NCI-H1417 treated with DMSO at 0.1 percent for 48 hours (cell line): ENCODE results near the gene MEMO1.
"Not testable (repeated sequence)": the region's sequence is repeated elsewhere in the genome, so short reads cannot be mapped to it uniquely, and the experiment has no call there.

Experiments
- DNase-seq: peaks from one replicate; lab custom pipeline; 2025; lab: John Stamatoyannopoulos, UW

MEMO1 gene

DNA sequence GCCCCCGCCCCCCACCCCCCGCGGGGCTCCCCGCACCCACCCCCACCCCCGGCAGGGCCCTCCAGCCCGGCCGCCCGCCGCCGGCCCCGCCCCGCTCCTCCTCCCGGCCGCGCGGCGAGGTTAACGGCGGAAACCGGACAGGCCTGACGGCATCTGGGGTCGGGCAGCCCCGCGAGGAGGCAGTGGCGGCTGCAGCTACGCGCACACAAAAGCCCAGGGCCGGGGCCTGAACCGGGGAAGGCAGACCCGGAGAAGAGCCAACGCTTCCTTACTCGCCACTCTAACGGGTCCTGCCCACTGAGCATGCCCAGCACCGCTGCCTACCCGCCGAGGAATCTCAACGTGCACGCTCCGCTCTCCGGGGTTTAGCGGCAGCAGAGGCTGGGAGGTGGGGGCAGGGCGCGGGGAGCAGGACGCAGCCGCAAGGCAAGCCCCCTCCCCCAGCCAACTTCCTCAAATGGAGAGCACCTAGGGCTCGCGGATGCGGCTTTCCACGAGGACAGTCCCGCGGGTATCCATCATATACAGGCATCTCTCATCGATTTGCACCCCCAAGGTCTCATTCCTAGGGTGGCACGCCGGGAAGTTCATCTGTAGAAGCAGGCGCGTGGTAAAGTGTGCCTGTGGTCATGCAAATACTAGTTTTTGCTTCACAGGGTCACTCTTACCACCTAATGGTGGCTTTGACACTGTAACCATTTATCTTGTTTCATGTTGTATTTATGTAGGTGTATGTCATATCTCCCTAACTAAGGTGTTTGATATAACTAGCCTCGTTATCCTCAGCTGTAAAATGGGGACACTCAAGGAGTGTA is at the start of gene MEMO1:
MEMO1 (minus strand) TSS at position 339 of the 815 bp plus-strand sequence. CDS start 761 bp downstream, outside the sequence.
- peak; percentile 85 for DNase-seq

DNA sequence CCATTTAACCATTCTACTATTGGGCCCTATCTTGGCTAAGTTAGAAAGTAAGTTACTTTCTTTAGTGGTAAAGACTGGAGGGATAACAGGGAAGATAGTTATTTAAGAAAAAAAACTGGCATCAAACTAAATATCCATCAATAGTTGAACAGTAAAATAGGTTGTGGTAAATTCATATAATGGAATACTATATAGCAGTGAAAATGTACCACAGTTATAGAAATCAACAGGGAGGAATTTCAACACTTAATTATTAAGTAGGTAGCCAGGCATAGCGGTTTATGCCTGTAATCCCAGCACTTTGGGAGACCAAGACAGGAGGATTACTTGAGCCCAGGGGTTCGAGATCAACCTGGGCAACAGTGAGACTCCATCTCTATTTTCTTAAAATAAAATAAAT is 49.5 kb upstream of the MEMO1 start:
- no peak for DNase-seq

DNA sequence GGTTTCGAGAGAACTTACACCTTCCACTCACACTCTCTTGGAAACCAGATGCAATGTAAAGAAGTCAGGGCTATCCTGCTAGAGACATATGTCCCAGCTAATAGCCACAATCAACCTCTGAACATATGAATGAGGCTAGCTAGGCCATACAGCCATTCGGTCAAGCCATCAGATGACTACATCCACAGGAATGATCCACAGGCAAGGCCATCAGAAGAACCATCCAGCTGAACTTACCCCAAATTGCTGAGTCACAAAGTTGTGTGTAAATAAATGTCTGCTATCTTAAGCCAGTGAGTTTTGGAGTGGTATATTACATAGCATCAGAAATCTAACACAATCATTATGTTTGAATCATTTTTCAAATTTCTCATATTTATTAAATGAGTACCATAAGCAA is 47.3 kb upstream of the MEMO1 start:
- DNase-seq, result no peak

DNA sequence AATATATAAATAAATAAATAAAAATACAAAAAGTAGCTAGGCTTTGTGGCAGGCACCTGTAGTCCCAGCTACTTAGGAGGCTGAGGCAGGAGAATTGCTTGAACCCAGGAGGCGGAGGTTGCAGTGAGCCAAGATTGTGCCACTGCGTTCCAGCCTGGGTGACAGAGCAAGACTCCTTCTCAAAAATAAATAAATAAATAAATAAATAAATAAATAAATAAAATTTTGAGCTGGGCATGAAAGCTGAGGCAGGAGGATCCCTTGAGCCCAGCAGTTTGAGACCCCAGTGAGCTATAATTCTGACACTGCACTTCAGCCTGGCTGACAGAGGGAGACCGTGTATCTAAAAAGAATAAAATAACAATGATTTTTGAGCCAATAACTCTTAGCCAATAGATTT is 43.8 kb upstream of the MEMO1 start:
- DNase-seq, result not testable (repeated sequence)

DNA sequence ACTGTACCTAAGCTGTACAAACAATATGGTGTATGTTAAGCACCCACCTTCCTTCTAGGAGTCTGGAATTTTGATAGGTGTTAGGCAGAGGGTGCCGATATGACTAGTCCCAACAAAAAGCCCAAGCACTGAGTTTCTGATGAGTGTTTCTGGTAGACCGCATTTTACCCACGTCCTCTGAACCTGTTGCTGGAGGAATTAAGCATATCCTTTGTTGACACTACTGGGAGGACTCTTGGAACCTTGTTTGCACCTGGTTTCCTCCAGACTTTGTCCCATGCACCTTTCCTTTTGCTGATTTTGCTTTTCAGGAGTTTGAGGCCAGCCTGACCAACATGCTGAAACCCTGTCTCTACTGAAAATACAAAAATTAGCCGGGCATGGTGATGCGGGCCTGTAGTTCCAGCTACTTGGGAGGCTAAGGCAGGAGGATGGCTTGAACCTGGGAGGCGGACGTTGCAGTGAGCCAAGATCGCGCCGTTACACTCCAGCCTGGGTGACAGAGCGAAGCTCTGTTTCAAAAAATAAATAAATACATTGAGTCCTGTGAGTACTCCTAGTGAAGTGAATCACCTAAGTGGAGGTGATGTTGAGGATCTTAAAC is 41.1 kb upstream of the MEMO1 start:
- DNase-seq, result no peak

DNA sequence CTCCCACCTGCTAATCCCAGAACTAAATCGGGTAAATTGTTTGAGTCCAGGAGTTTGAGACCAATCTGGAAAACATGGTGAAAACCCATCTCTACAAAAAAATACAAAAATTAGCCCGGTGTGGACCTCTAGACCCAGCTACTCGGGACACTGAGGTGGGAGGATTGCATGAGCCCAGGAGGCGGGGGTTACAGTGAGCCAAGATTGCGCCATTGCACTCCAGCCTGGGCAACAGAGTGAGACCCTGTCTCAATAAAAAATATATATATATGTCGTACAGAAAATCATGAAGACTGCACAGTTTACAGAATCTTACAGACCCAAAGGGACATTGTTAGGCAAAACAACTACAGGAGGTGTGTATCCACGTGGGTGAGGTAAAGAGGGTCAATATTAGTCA is 32.8 kb upstream of the MEMO1 start:
- DNase-seq, result no peak

DNA sequence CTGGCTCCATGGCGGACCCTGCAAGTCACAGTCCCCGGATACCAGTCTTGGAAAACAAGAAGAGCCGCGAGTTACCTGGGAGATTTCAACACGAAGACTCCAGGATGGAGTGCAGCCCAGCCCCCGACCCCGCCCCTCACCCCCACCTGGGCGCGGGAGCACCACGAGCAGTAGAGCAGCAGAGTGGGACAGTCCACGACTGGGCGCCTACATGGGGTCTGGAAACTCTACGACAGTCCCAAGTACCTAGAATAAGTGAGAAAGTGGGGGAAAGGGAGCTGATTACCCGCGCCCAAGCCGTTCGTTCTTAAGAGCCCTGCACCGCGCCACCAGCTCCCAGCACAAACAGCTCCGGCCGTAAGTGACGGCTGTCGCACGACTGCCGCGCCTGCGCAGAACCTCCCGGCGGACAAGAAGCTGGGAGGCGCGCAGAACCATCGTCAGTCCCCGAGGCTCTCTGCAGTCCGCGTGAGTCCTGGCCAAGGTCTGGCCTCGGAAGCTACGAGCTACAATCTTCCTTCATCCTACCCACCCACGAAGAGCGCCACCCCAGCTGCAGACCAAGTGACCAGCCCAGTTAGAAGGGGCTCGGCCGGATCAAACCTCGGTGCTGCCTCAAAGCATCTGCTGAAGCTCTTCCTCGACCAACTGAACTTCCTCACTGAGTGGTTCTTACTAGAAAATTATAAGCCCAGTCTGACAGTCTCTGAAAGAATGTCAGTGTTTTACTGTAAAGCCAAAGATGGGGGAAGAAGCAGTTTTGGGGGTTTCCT is 28.8 kb upstream of the MEMO1 start, which contains the start of gene DPY30:
DPY30 (minus strand) TSS at position 359 of the 773 bp plus-strand sequence; CDS start at position 10, 349 bp downstream.
- peak; percentile 71 for DNase-seq

DNA sequence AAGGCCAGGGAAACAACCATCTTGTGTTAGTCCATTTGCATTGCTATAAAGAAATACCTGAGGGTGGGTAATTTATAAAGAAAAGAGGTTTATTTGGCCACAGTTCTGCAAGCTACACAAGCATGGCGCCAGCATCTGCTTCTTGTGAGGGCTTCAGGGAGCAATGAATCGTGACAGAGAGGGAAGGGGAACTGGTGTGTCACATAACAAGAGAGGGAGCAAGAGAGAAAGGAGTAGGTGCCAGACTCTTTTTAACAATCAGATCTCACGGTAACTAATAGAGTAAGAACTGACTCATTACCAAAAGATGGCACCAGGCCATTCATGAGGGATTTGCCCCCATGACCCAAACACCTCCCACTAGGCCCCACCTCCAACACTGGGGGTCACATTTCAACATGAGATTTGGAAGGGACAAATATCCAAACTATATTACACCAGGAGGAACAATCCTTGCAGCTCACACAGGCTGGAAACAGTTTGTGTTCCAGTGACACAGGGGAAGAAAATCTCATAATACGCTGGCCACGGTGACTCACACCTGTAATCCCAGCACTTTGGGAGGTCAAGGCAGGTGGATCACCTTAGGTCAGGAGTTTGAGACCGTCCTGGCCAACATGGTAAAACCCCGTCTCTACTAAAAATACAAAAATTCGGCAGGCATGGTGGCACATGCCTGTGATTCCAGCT is 23.5 kb upstream of the MEMO1 start:
- not testable (repeated sequence) for DNase-seq

DNA sequence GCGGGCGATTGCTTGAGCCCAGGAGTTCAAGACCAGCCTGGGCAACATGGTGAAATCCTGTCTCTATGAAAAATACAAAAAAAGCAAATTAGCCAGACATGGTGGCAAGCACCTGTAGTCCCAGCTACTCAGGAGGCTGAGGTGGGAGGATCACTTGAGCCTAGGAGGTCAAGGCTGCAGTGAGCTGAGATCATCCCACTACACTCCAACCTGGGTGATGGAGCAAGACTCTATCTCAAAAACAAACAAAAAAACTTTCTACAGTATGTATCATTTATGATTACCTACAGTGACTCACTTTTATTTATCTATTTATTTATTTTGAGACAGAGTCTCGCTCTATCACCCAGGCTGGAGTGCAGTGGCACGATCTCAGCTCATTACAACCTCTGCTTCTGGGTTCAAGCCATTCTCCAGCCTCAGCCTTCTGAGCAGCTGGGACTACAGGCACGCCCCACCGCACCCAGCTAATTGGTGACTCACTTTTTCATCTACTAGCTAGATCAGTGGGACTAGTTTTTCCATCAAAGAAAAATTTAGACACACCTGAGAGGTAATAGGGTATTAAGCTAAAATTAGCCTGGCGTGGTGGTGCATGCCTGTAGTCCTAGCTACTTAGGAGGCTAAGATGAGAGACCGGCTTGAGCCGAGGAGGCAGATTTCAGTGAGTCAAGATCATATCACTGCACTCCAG is 8.1 kb upstream of the MEMO1 start:
- not testable (repeated sequence) for DNase-seq

DNA sequence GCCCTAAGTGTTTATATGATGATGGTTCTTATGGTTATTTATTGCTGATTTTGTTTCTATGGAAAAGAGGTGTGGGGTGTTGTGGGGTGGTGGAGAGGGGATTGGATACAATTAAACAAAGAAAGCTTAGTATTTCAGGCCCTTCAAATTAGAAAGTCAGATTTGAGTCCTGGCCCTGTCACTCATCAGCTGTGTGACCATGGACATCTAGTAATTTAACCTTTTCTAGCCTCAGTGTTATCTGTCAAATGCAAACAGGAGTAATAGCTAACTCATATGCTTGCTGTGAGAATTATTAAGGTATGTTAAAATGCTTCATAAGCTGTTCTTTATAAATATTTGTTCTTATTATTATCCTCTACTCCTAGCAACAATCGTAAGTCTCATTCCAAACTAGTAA is 2.1 kb upstream of the MEMO1 start:
- DNase-seq, result no peak

DNA sequence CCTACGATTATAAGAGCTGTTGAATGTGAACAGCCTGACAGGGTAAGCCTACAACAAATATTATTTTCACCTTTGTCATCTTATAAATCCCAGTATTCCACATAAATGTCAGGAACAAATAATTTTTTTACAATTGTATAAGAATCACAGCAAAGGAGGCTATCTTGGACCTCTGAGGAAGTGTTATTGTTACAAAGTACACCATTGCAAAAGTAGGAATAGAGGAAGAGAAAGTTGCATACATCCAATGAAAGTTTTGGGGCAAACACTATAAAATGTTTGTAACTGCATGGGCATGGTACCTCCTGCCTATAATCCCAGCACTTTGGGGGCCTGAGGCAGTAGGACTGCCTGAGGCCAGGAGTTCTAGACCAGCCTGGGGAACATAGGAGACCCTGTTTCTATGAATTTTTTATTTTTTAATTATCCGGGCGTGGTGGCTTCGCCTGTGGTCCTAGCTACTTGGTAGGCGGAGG is 715 bp upstream of the MEMO1 start:
- no peak for DNase-seq

DNA sequence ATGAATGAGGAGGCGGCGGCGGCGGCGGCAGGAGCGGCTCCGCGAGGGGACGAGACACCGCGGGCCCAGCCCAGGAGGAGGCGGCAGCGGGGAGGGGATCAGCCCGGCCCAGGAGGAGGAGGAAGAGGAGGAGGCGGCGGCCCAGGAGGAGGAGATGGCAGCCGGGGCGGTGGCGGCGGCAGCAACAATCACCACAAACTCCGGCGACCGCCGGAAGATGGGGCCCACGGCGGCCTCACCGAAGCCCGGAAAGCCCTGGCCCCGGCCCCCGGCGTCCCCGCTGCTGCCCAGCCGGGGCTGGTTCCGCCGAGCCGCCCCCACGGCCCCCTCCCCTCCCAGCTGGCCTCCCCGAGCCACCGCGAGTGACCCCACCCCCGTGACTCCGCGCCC is 533 bp downstream of the MEMO1 start:
- not testable (repeated sequence) for DNase-seq

DNA sequence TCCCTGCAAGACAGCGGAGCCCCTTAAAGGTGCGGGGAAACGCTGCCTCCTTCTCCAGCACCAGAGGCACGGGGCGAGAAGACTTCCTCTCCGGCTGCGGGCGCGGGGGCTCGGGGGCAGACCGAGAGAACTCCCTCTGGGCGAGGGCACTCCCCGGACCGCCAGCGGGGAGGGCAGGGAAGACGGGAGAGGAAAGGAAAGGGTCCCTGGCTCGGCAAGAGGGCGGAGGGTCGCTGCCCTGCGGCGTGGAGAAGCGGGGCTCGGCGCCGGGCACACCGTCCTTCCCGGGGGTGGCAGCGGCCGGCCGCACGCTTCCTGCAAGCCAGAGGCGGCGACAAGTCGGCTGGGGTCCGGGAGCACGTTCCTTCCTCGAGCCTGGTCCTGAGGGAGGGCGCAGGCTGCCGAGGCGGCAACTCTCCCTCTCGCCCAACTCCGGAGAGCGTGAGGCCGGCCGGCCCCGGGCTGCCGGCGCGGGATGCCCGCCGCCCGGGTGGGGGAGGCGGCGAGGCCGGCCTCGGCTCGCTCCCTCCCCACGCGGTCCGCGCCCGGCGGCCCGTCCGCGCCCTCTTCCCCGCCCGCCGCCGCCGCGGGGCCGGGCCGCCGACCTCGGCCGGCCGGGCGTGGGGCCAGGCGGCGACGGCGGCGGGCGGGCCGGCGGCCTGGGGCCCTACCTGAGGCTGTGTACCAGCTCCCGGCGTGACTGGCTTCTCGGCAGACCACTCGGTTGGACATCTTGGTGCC is 1.1 kb downstream of the MEMO1 start:
- DNase-seq, result no peak

DNA sequence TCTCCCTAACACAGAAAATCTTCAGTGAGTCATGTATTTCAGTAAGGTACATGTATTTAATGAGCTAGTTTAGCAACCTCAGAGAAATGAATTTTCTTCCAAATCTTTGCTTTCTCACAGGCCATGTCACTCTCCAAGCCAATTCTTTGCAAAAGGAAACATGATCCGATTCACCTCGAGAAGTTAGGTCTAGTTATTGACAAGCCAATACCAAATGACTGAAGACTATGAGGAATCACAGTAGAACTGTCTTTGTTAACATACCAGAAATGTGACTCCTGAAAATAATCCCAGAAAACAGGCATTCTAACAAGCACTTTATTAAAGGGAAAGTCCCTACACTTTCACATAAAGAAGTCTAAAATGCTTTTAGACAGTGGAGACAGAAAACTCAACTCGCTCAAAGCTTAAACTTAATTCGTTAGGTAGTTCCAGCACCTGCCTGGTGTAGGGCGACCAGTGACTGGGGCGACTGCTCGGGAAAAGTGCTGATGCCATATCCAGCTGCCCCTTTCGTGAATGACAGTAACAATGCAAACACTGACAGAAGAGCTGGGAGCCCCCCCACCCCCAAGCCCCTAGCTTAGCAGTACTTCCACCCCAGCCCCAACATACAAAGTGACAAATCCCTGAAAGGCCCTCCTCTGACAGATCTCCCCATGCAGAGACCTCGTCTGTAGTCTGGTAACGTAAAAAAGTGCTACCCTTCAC is 1.8 kb downstream of the MEMO1 start:
- DNase-seq, result no peak

DNA sequence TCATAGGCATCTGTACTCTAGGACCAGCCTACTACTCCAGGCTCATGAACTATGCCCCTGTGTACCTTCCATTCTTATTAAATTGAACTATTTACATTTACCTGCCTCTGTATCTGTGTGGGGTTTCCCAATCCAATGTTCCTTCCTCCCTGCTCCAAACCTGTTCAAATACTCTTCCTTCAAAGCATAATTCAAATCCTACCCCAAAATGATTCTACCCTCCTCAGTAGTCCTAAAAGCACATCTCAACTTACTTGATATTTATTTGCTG is 3.8 kb downstream of the MEMO1 start:
- no peak for DNase-seq

DNA sequence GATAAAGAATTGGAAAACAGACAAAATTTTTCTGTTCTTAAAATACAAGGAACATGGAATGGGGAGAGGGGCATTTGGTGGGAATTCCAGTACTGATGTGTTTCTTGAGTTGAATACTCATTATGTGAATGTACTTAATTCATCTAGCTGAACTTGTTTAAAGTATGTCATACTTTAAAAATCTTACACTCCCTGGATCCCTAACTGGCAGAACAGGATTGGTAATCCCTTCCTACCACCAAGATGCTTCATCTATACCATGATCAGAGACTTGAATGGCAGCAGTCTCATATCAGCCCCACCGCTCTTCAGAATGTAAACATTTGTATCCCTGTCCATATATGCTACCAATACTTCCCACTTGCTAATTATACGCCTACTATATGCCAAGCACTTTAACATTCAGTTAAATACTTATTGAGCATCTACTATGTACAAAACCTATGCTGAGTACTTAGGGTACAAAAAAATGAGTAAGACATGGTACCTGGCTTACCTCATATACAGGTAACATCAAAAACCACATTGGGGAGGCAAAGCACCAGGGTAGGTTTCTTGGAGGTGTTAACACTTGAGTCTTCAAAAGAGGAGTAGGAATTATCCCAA is 5.3 kb downstream of the MEMO1 start:
- DNase-seq, result no peak

DNA sequence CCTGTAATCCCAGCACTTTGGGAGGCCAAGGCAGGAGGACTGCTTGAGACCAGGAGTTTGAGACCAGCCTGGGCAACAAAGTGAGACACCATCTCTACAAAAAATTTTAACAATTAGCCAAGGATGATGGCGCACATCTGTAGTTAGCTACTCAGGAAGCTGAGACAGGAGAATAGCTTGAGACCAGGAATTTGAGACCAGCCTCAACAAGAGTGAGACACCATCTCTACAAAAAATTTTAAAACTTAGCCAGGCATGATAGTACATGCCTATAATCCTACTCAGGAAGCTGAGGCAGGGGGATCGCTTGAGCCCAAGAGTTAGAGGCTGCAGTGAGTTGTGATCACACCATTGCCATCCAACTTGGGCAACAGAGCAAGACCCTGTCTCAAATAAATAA is 7.0 kb downstream of the MEMO1 start:
- no peak for DNase-seq

DNA sequence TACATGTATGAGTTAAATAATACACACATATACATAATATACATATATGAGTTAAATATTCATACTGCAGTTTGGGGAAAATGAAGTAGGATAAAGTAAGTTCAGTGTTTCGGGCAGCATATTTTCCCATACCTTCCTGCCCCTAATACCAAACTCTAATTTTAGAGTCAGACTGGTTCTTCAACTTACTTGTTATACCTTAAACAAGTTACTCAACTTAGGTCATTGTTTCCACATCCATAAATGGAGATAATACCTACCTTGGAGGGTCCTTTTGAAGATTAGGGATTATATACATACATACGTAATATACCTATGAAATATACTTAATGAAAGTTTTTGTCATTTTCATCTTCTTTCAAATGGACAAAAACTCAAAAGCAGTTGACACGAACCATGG is 8.4 kb downstream of the MEMO1 start:
- DNase-seq, result no peak

DNA sequence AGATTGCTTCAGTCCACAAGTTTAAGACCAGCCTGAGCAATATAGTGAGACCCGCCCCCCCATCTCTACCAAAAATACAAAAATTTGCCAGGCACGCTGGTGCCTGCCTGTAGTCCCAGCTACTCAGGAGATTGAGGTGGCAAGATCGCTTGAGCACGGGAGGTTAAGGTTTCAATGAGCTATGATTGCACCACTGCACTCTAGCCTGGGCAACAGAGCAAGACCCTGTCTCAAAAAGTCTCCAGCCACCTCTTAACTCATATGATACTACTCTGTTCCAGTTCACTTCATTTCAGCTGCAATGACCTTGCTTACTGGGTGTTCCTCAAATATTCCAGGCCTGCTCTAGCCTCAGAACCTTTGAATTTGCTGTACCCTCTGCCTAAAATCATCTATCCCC is 11.4 kb downstream of the MEMO1 start:
- no peak for DNase-seq
